PFSK-1 (cell line): ENCODE data around the gene GTF2H1.
A peak's percentile ranks its signal among the peaks of the same experiment; 100 is the strongest.

Experiments used
- POLR2AphosphoS5 ChIP-seq: IDR thresholded peaks from 2 replicates; pipeline ENCODE4 v1.6.1; 2012; ENCODE audit warnings: low read depth, mild to moderate bottlenecking, control low read depth, low read length, moderate library complexity
- REST ChIP-seq, 2 experiments: IDR thresholded peaks; 2 replicates each; pipeline versions ENCODE4 v1.6.1 to v1.8.0; 2011 to 2012; ENCODE audit warnings: low read depth in 2 of 2, low read length in 2 of 2, control low read depth in 1 of 2, inconsistent platforms in 1 of 2, mild to moderate bottlenecking in 1 of 2, moderate library complexity in 1 of 2; ENCODE audit not compliant: insufficient read depth in 1 of 2
- SIN3A ChIP-seq: IDR thresholded peaks from 2 replicates; pipeline ENCODE4 v1.6.1; 2012; ENCODE audit warnings: mild to moderate bottlenecking, low read length, moderate library complexity, borderline replicate concordance; ENCODE audit not compliant: insufficient read depth

- TF ChIP-seq POLR2AphosphoS5 (peak; percentile 56), REST (IDR thresholded peaks at IDR 0.05; ENCODE audit: insufficient read depth in 1 of 2, low read depth in 2 of 2, low read length in 2 of 2) (no peak), SIN3A (no peak)
Measured at GRCh38 chr11:18397921-18398320, 75.6 kb downstream of the GTF2H1 start.
